Measurements from ENCODE around the gene CXCL11.

Gene CXCL11

GRCh38 chr4:76072760-76073159 lies 36.9 kb upstream of the CXCL11 start:
- H3K4me3 ChIP-seq (ENCODE audit: low read depth, low read length), result no peak overlapping the region
- DNase-seq (ENCODE audit: low read depth), result no peak
- no peak for TF ChIP-seq CTCF (IDR thresholded peaks at IDR 0.05; ENCODE audit: insufficient read depth, low read depth, low read length, missing control alignments)

GRCh38 chr4:76067652-76068286 lies 31.9 kb upstream of the CXCL11 start:
- no peak overlapping the region for H3K4me3 ChIP-seq (ENCODE audit: low read depth, low read length)
- peak; percentile 83 for TF ChIP-seq CTCF (IDR thresholded peaks at IDR 0.05; ENCODE audit: insufficient read depth, low read depth, low read length, missing control alignments)
- peak; percentile 81 for DNase-seq (ENCODE audit: low read depth)

GRCh38 chr4:76066546-76066945 lies 30.7 kb upstream of the CXCL11 start:
- H3K4me3 ChIP-seq (ENCODE audit: low read depth, low read length), result no peak overlapping the region
- TF ChIP-seq CTCF (IDR thresholded peaks at IDR 0.05; ENCODE audit: insufficient read depth, low read depth, low read length, missing control alignments), result no peak
- no peak for DNase-seq (ENCODE audit: low read depth)

GRCh38 chr4:76061982-76062381 lies 26.1 kb upstream of the CXCL11 start:
- DNase-seq (ENCODE audit: low read depth), result peak; percentile 24
- H3K4me3 ChIP-seq (ENCODE audit: low read depth, low read length), result no peak overlapping the region
- no peak for TF ChIP-seq CTCF (IDR thresholded peaks at IDR 0.05; ENCODE audit: insufficient read depth, low read depth, low read length, missing control alignments)

GRCh38 chr4:76061421-76061820 lies 25.6 kb upstream of the CXCL11 start:
- DNase-seq (ENCODE audit: low read depth), result no peak
- TF ChIP-seq CTCF (IDR thresholded peaks at IDR 0.05; ENCODE audit: insufficient read depth, low read depth, low read length, missing control alignments), result no peak
- no peak overlapping the region for H3K4me3 ChIP-seq (ENCODE audit: low read depth, low read length)

GRCh38 chr4:76060506-76060905 lies 24.6 kb upstream of the CXCL11 start:
- H3K4me3 ChIP-seq (ENCODE audit: low read depth, low read length), result no peak overlapping the region
- TF ChIP-seq CTCF (IDR thresholded peaks at IDR 0.05; ENCODE audit: insufficient read depth, low read depth, low read length, missing control alignments), result no peak
- DNase-seq (ENCODE audit: low read depth), result no peak

GRCh38 chr4:76059750-76060149 lies 23.9 kb upstream of the CXCL11 start:
- no peak for TF ChIP-seq CTCF (IDR thresholded peaks at IDR 0.05; ENCODE audit: insufficient read depth, low read depth, low read length, missing control alignments)
- no peak for DNase-seq (ENCODE audit: low read depth)
- H3K4me3 ChIP-seq (ENCODE audit: low read depth, low read length), result no peak overlapping the region

All from GM12865 (cell line).